Muscle of leg (tissue), 11 donors: ENCODE results near the gene STAG1. TPM values are rescaled to one million over a fixed set of nuclear protein-coding genes. Genes with fewer than 3 reads are reported as not detected.
"Not testable (repeated sequence)": the region's sequence is repeated elsewhere in the genome, so short reads cannot be mapped to it uniquely, and the experiment has no call there.

ENCODE experiments used
- DNase-seq: peaks from one replicate; pipeline ENCODE4 v3.0.0; 2013
- H3K27ac ChIP-seq: one replicate; pipeline ENCODE4 v1.5.1; 2013; ENCODE audit warnings: mild to moderate bottlenecking, low read length, control low read depth
- H3K27me3 ChIP-seq: one replicate; pipeline ENCODE4 v1.6.1; 2013; ENCODE audit warnings: low read length; ENCODE audit not compliant: control insufficient read depth, insufficient read depth
- H3K36me3 ChIP-seq: one replicate; pipeline ENCODE4 v1.6.1; 2013; ENCODE audit warnings: low read length; ENCODE audit not compliant: control insufficient read depth, insufficient read depth
- H3K4me1 ChIP-seq: one replicate; pipeline ENCODE4 v1.6.1; 2013; ENCODE audit warnings: low read length; ENCODE audit not compliant: control insufficient read depth, insufficient read depth
- H3K4me3 ChIP-seq: one replicate; pipeline ENCODE4 v1.5.1; 2013; ENCODE audit warnings: low read length, control low read depth
- H3K9me3 ChIP-seq: replicated peaks from 2 replicates; pipeline ENCODE4 v1.6.1; 2013; ENCODE audit warnings: low read depth, low read length; ENCODE audit not compliant: control insufficient read depth
- WGBS: methylation state at CpG from one replicate; pipeline ENCODE4 v1.1.5; 2013; ENCODE audit warnings: missing lambda C conversion rate; ENCODE audit not compliant: insufficient coverage; 5-methylcytosine and 5-hydroxymethylcytosine counted together
- polyA plus RNA-seq, 8 donors: library from polyadenylated mRNA; unstranded; fragments of 120-200 nt; gene quantifications; one replicate each; pipeline versions ENCODE4 v1.2.1 to v1.2.3, GENCODE V29; 2013; ENCODE audit warnings: inconsistent platforms in 1 of 8, low replicate concordance in 1 of 8; ENCODE audit not compliant: insufficient read length in 8 of 8, insufficient read depth in 1 of 8
- total RNA-seq: library from RNA; stranded (reverse); fragments of 120-200 nt; gene quantifications from one replicate; pipeline ENCODE4 v1.2.4, GENCODE V29; 2013

STAG1 gene
- total and polyA plus RNA-seq, 9 donors: 22.9 to 52.2 (median 32.9) TPM

- H3K4me1 ChIP-seq: no peaks in the 10 kb centered on the region
- peaks cover 4% of the 10 kb centered on the region for H3K36me3 ChIP-seq
- H3K9me3 ChIP-seq: no peaks in the 10 kb centered on the region
- DNase-seq: no peak
- H3K27ac ChIP-seq: no peak overlapping the region
- no peak overlapping the region for H3K4me3 ChIP-seq
- no peaks in the 10 kb centered on the region for H3K27me3 ChIP-seq
Observed at GRCh38 chr3:136730595-136731273, 21.4 kb downstream of the STAG1 start.

DNA sequence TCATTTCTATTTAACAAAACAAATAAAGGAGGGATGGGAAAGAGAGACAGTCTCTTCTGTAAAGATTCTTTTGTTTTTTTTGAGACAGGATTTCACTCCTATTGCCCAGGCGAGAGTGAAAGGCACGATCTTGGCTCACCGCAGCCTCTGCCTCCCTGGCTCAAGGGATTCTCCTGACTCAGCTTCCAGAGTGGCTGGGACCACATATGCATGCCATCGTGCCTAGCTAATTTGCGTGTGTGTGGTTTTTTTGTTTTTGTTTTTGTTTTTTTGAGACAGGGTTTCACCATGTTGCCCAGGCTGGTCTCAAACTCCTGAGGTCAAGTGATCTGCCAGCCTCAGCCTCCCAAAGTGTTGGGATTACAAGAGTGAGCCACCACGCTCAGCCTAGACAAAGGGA is 23.3 kb downstream of the STAG1 start:
- Histone ChIP-seq H3K4me1 (no peaks in the 10 kb centered on the region), H3K36me3 (no peaks in the 10 kb centered on the region), H3K27ac (no peak overlapping the region), H3K4me3 (no peak overlapping the region), H3K9me3 (no peaks in the 10 kb centered on the region), H3K27me3 (no peaks in the 10 kb centered on the region)
- no peak for DNase-seq
- WGBS: 51% methylated on average over 3 of the region's 6 CpGs

GRCh38 chr3:136728473-136728872 is 23.7 kb downstream of the STAG1 start:
- H3K36me3 ChIP-seq: no peaks in the 10 kb centered on the region
- H3K9me3 ChIP-seq: no peaks in the 10 kb centered on the region
- DNase-seq: no peak
- no peak overlapping the region for H3K4me3 ChIP-seq
- no peak overlapping the region for H3K27ac ChIP-seq
- no peaks in the 10 kb centered on the region for H3K4me1 ChIP-seq
- no CpG with 5 or more reads among the region's 1 CpG for WGBS
- no peaks in the 10 kb centered on the region for H3K27me3 ChIP-seq

GRCh38 chr3:136725468-136725867 is 26.7 kb downstream of the STAG1 start:
- H3K27ac ChIP-seq: no peak overlapping the region
- no peaks in the 10 kb centered on the region for H3K4me1 ChIP-seq
- no peak for DNase-seq
- no peaks in the 10 kb centered on the region for H3K9me3 ChIP-seq
- H3K4me3 ChIP-seq: no peak overlapping the region
- no peaks in the 10 kb centered on the region for H3K27me3 ChIP-seq
- no peaks in the 10 kb centered on the region for H3K36me3 ChIP-seq
- WGBS: no CpG with 5 or more reads among the region's 2 CpGs

GRCh38 chr3:136722916-136723315 is 29.3 kb downstream of the STAG1 start:
- not testable (repeated sequence) for H3K9me3 ChIP-seq, H3K36me3 ChIP-seq, H3K4me3 ChIP-seq, H3K27ac ChIP-seq, DNase-seq, H3K27me3 ChIP-seq, H3K4me1 ChIP-seq
- WGBS: 100% methylated on average over 3 of the region's 27 CpGs

DNA sequence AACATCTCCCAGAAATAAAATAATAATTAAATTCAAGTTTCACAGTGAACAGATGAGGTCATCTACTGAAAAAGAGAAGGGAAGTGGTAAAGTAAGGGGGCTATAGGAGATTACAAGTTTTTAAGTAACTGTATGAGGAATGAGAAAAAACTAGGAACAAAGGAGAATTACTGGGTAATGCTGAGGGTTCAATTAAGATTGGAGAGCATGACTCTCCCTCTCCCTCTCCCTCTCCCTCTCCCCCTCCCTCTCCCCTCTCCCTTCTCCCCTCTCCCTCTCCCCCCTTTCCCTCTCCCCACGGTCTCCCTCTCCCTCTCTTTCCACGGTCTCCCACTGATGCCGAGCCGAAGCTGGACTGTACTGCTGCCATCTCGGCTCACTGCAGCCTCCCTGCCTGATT is 29.8 kb downstream of the STAG1 start:
- H3K9me3 ChIP-seq, DNase-seq, H3K36me3 ChIP-seq, H3K27me3 ChIP-seq, H3K4me3 ChIP-seq, H3K27ac ChIP-seq, H3K4me1 ChIP-seq: not testable (repeated sequence)
- WGBS: no CpG with 5 or more reads among the region's 5 CpGs

DNA sequence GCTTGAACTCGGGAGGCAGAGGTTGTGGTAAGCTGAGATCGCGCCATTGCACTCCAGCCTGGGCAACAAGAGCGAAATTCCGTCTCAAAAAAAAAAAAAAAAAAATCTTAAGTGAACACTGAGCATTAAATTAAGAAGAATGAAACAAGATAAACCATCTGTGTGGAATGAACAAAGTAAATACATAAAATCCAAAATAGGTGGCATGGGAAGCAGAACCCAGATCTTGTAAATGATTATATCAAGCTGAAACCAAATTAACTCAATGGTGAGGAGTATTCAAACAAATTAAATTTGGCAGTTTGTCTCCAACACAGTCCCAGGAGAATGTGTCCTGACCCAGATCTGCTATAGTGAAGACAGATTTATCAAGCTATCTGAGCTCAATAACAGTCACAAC is 32.1 kb downstream of the STAG1 start:
- Histone ChIP-seq H3K27ac (no peak overlapping the region), H3K9me3 (no peaks in the 10 kb centered on the region), H3K27me3 (no peaks in the 10 kb centered on the region), H3K4me1 (no peaks in the 10 kb centered on the region), H3K36me3 (no peaks in the 10 kb centered on the region), H3K4me3 (no peak overlapping the region)
- WGBS: no CpG with 5 or more reads among the region's 5 CpGs
- DNase-seq: no peak

DNA sequence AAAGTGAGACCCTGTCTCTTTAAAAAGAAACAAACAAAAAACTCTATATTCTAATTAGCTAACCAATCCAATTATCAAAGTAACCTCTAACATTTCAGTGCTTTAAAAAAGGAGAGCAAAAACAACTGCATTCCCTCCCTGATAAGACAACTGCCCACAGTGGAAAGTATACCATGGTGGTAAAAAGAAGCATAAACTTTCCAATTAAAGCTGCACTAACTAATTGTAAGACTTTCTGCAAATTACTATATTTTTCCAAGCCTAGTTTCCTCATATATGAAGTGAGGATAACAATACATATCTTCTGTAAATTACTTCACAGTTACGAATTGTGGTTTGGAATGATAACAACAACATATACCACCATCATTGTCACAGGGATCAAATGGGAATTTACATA is 35.5 kb downstream of the STAG1 start:
- Histone ChIP-seq H3K27me3 (no peaks in the 10 kb centered on the region), H3K4me3 (no peak overlapping the region), H3K36me3 (no peaks in the 10 kb centered on the region), H3K9me3 (no peaks in the 10 kb centered on the region), H3K4me1 (no peaks in the 10 kb centered on the region), H3K27ac (no peak overlapping the region)
- no CpG with 5 or more reads among the region's 1 CpG for WGBS
- DNase-seq: no peak

- no peaks in the 10 kb centered on the region for H3K27me3 ChIP-seq
- H3K36me3 ChIP-seq: no peaks in the 10 kb centered on the region
- 95% methylated on average over 4 of the region's 6 CpGs for WGBS
- H3K27ac ChIP-seq: no peak overlapping the region
- H3K9me3 ChIP-seq: no peaks in the 10 kb centered on the region
- no peak overlapping the region for H3K4me3 ChIP-seq
- H3K4me1 ChIP-seq: no peaks in the 10 kb centered on the region
- DNase-seq: no peak
Observed at GRCh38 chr3:136714020-136714419, 38.2 kb downstream of the STAG1 start.

DNA sequence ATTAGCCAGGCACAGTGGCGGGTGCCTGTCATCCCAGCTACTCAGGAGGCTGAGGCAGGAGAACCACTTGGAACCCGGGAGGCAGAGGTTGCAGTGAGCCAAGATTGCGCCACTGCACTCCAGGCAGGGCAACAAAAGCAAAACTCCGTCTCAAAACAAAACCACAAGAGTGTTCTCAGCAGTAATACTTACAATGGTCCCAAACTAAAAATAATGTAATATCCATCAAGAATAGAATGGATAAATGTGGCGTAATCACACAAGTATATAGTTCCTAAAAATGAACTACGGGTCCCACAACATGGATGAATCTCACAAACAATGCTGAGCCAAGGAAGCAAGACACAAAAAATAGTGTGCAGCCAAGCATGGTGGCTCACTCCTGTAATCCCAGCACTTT is 39.2 kb downstream of the STAG1 start:
- H3K9me3 ChIP-seq: no peaks in the 10 kb centered on the region
- H3K27ac ChIP-seq: no peak overlapping the region
- no peak overlapping the region for H3K4me3 ChIP-seq
- no peaks in the 10 kb centered on the region for H3K27me3 ChIP-seq
- no peaks in the 10 kb centered on the region for H3K4me1 ChIP-seq
- DNase-seq: no peak
- 100% methylated on average over 2 of the region's 6 CpGs for WGBS
- no peaks in the 10 kb centered on the region for H3K36me3 ChIP-seq

- not testable (repeated sequence) for H3K4me3 ChIP-seq, H3K36me3 ChIP-seq, DNase-seq, H3K27me3 ChIP-seq, H3K9me3 ChIP-seq, H3K4me1 ChIP-seq, H3K27ac ChIP-seq
- WGBS: no CpG with 5 or more reads among the region's 9 CpGs
Observed at GRCh38 chr3:136711888-136712287, 40.3 kb downstream of the STAG1 start.
